Testis (tissue), 3 donors: ENCODE measurements around the gene PTPRD. TPM values are rescaled to one million over a fixed set of nuclear protein-coding genes. Genes with fewer than 3 reads are reported as not detected.

Experiments
- DNase-seq: peaks from one replicate; pipeline ENCODE4 v3.0.0-alpha.2; 2019
- H3K27ac ChIP-seq, 2 donors: fragments of 200-600 bp; sonication (generic); one replicate each; pipeline ENCODE4 v1.5.1; 2019
- H3K27me3 ChIP-seq: fragments of 200-600 bp; sonication (generic); one replicate; pipeline ENCODE4 v1.5.1; 2019
- H3K36me3 ChIP-seq: fragments of 200-600 bp; sonication (generic); one replicate; pipeline ENCODE4 v1.5.1; 2017; ENCODE audit warnings: low read depth; ENCODE audit errors: missing control alignments
- H3K4me1 ChIP-seq: fragments of 200-600 bp; sonication (generic); one replicate; pipeline ENCODE4 v1.5.1; 2019
- H3K4me3 ChIP-seq, 2 donors: fragments of 200-600 bp; sonication (generic); one replicate each; pipeline ENCODE4 v1.5.1; 2017 to 2019
- H3K9me3 ChIP-seq: fragments of 200-600 bp; sonication (generic); one replicate; pipeline ENCODE4 v1.5.1; 2017
- CTCF ChIP-seq, 3 experiments: fragments of 450-650 bp in 2 of 3; fragments of 200-600 bp in 1 of 3; sonication (generic) in 1 of 3; IDR thresholded peaks; one replicate each; pipeline ENCODE4 v1.5.1; 2016 to 2019; ENCODE audit warnings: antibody characterized with exemption in 3 of 3, mild to moderate bottlenecking in 2 of 3, moderate library complexity in 1 of 3
- POLR2A ChIP-seq: fragments of 450-650 bp; IDR thresholded peaks from one replicate; pipeline ENCODE4 v1.6.1; 2017; ENCODE audit warnings: antibody characterized with exemption, mild to moderate bottlenecking, moderate library complexity
- WGBS, 2 donors: methylation state at CpG; one replicate each; pipeline ENCODE4 v1.1.5; 2018; 5-methylcytosine and 5-hydroxymethylcytosine counted together
- intact Hi-C: fragments of 100-400 bp; cut with DNase I; formaldehyde crosslinking; loops from one replicate; pipeline ENCODE4 v1.15.1; 2023; ENCODE audit warnings: low total_unique reads
- polyA plus RNA-seq: library from polyadenylated mRNA; stranded (reverse); fragments of 350-450 nt; fragmentation: Illumina TruSeq; extraction: RNeasy Lipid Tissue Mini Kit (QIAGEN cat#74804); gene quantifications from one replicate; pipeline ENCODE4 v1.2.3, GENCODE V29; 2014; ENCODE audit warnings: low read depth, low replicate concordance; ENCODE audit not compliant: insufficient read depth
- total RNA-seq, 2 donors: library from RNA; depleted of rRNA; stranded (reverse); fragments of >200 nt; gene quantifications; one replicate each; pipeline ENCODE4 v1.2.3, GENCODE V29; 2016

Gene PTPRD
- total and polyA plus RNA-seq, 3 donors from 2014 or later = 15.4 to 33.6 (median 32.5) TPM

GRCh38 chr9:10228082-10228481, 384.7 kb downstream of the PTPRD start:
- DNase-seq = no peak
- TF ChIP-seq CTCF (IDR thresholded peaks at IDR 0.05) = no peak
- TF ChIP-seq POLR2A = no peak
- Histone ChIP-seq H3K4me3 (no peak overlapping the region), H3K36me3 (no peaks in the 10 kb centered on the region), H3K9me3 (no peaks in the 10 kb centered on the region), H3K27me3 (no peaks in the 10 kb centered on the region), H3K4me1 (no peaks in the 10 kb centered on the region), H3K27ac (no peak overlapping the region)
- WGBS, 2 donors = 25 to 66% methylated on average over 1 of the region's 1 CpG
- intact Hi-C loops = no loop called here

DNA sequence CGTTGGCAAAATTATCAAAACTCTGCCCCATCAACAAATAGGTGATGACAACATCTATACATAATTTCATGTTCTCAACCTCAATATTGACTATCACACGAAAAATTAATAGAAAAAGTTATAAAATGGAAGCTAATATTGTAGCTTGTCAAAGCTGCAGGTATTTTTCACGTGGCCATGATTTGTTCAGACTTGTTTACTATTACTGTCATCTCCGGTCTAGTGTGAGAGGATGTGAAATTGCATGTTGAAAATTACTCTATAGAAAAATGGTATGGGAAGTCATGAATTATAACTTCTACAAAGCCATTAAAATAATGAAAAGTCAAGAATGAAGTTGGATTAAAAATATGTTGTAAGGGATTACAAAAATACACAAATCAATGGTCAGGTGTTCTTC, 385.8 kb downstream of the PTPRD start:
- H3K9me3 ChIP-seq = no peaks in the 10 kb centered on the region
- intact Hi-C loops = no loop called here
- TF ChIP-seq CTCF (IDR thresholded peaks at IDR 0.05) (no peak), POLR2A (no peak)
- 82 to 83% methylated on average over 4 of the region's 4 CpGs for WGBS, 2 donors
- H3K27ac ChIP-seq = no peak overlapping the region
- H3K36me3 ChIP-seq = no peaks in the 10 kb centered on the region
- H3K4me1 ChIP-seq = no peaks in the 10 kb centered on the region
- no peaks in the 10 kb centered on the region for H3K27me3 ChIP-seq
- no peak overlapping the region for H3K4me3 ChIP-seq
- no peak for DNase-seq

- intact Hi-C loops = no loop called here
- Histone ChIP-seq H3K4me3 (no peak overlapping the region), H3K27ac (no peak overlapping the region), H3K4me1 (no peaks in the 10 kb centered on the region), H3K36me3 (no peaks in the 10 kb centered on the region), H3K27me3 (no peaks in the 10 kb centered on the region), H3K9me3 (no peaks in the 10 kb centered on the region)
- WGBS, 2 donors = 51 to 63% methylated on average over 3 of the region's 3 CpGs
- no peak for TF ChIP-seq POLR2A
- no peak for TF ChIP-seq CTCF (IDR thresholded peaks at IDR 0.05)
- DNase-seq = no peak
Observed at GRCh38 chr9:10212702-10213101, 400.1 kb downstream of the PTPRD start.

DNA sequence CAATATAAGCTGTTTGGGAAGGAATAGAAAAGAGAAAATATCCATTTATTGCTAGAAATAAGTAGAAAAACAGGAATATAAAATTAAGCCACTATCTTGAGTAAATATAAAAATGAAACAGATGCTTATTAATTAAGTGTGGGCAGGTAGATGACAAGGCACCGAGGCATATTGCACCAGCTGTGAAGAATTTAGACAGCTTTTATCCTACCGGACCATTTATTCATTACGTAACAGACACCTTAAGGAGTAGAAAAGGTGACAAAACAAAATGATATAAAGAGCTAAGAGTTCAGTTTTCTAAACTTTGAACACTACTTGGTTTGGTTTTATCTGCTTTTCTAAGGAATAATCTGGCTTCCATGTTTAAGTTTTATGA, 404.1 kb downstream of the PTPRD start:
- Histone ChIP-seq H3K27ac (no peak overlapping the region), H3K9me3 (no peaks in the 10 kb centered on the region), H3K4me3 (peak overlapping the region; percentile 21 to 39), H3K27me3 (no peaks in the 10 kb centered on the region), H3K36me3 (no peaks in the 10 kb centered on the region), H3K4me1 (no peaks in the 10 kb centered on the region)
- WGBS, 2 donors = 48 to 52% methylated on average over 3 of the region's 3 CpGs
- intact Hi-C loops = no loop called here
- no peak for DNase-seq
- TF ChIP-seq CTCF (IDR thresholded peaks at IDR 0.05) (no peak), POLR2A (no peak)

- no peak overlapping the region for H3K27ac ChIP-seq
- intact Hi-C loops = no loop called here
- no peaks in the 10 kb centered on the region for H3K9me3 ChIP-seq
- TF ChIP-seq POLR2A (no peak), CTCF (IDR thresholded peaks at IDR 0.05) (no peak)
- H3K36me3 ChIP-seq = no peaks in the 10 kb centered on the region
- WGBS, 2 donors = 80 to 82% methylated on average over 1 of the region's 1 CpG
- no peaks in the 10 kb centered on the region for H3K27me3 ChIP-seq
- H3K4me3 ChIP-seq = no peak overlapping the region
- H3K4me1 ChIP-seq = no peaks in the 10 kb centered on the region
- DNase-seq = no peak
Observed at GRCh38 chr9:10204276-10204675, 408.5 kb downstream of the PTPRD start.
